Thyroid gland (tissue), 4 donors: ENCODE measurements around the gene LHX4.

Experiments
- POLR2A ChIP-seq, 2 donors: fragments of 450-650 bp; IDR thresholded peaks; one replicate each; pipeline ENCODE4 v1.6.1; 2017; ENCODE audit warnings: antibody characterized with exemption in 2 of 2, mild to moderate bottlenecking in 2 of 2, moderate library complexity in 1 of 2
- TF ChIP-seq, protein P1 (sequence below), 6 experiments: fragments of 200-600 bp in 3 of 6; fragments of 450-650 bp in 3 of 6; sonication (generic) in 3 of 6; IDR thresholded peaks; one replicate each; pipeline ENCODE4 v1.5.1; 2016 to 2019; ENCODE audit warnings: antibody characterized with exemption in 6 of 6, mild to moderate bottlenecking in 2 of 6, inconsistent platforms in 1 of 6, moderate library complexity in 1 of 6

DNA sequence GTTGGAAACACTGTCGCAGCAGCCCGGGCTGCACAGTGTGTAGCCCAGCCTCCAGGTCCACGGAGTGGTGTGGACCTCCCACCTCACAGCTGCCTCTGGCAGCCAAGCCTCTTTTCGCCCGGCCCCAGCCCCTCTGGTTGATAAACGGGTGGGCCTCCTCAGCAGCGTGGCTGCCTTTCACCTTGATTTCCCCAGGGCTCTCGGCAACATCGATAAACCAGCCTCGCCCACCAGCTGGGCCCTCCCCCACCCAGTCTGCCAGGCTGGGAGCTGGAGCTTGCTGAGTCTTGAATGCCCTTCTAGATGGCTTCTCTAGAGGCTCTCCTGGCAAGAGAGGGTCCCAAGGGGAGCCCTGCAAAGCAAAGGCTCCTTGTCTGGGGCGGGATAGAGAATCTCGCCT is 31.0 kb upstream of the LHX4 start:
- TF ChIP-seq, protein P1, sequence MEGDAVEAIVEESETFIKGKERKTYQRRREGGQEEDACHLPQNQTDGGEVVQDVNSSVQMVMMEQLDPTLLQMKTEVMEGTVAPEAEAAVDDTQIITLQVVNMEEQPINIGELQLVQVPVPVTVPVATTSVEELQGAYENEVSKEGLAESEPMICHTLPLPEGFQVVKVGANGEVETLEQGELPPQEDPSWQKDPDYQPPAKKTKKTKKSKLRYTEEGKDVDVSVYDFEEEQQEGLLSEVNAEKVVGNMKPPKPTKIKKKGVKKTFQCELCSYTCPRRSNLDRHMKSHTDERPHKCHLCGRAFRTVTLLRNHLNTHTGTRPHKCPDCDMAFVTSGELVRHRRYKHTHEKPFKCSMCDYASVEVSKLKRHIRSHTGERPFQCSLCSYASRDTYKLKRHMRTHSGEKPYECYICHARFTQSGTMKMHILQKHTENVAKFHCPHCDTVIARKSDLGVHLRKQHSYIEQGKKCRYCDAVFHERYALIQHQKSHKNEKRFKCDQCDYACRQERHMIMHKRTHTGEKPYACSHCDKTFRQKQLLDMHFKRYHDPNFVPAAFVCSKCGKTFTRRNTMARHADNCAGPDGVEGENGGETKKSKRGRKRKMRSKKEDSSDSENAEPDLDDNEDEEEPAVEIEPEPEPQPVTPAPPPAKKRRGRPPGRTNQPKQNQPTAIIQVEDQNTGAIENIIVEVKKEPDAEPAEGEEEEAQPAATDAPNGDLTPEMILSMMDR (IDR thresholded peaks at IDR 0.05), result no peak
- no peak for TF ChIP-seq POLR2A (IDR thresholded peaks at IDR 0.05)
